ENCODE results near the gene PLEKHM1.
"Not testable (repeated sequence)": the region's sequence is repeated elsewhere in the genome, so short reads cannot be mapped to it uniquely, and the experiment has no call there.

PLEKHM1 gene

GRCh38 chr17:45461524-45462327, 28.8 kb downstream of the PLEKHM1 start:
- not testable (repeated sequence) for DNase-seq (ENCODE audit: low read depth, low spot score); H3K27me3 ChIP-seq (ENCODE audit: control insufficient read depth, insufficient read depth, low read length); H3K27ac ChIP-seq (ENCODE audit: low read length); H3K4me3 ChIP-seq (ENCODE audit: low read length); H3K36me3 ChIP-seq (ENCODE audit: control insufficient read depth, insufficient read depth, low read length); H3K9me3 ChIP-seq (ENCODE audit: control insufficient read depth, insufficient read depth, low read length); H3K4me1 ChIP-seq (ENCODE audit: control insufficient read depth, insufficient read depth, low read length)
- WGBS (ENCODE audit: insufficient coverage, insufficient read length): no CpG with 5 or more reads among the region's 8 CpGs

GRCh38 chr17:45460422-45460821, 30.1 kb downstream of the PLEKHM1 start:
- H3K27me3 ChIP-seq (ENCODE audit: control insufficient read depth, insufficient read depth, low read length); H3K4me1 ChIP-seq (ENCODE audit: control insufficient read depth, insufficient read depth, low read length); H3K9me3 ChIP-seq (ENCODE audit: control insufficient read depth, insufficient read depth, low read length); H3K27ac ChIP-seq (ENCODE audit: low read length); H3K4me3 ChIP-seq (ENCODE audit: low read length); H3K36me3 ChIP-seq (ENCODE audit: control insufficient read depth, insufficient read depth, low read length); DNase-seq (ENCODE audit: low read depth, low spot score): not testable (repeated sequence)
- WGBS (ENCODE audit: insufficient coverage, insufficient read length): no CpG with 5 or more reads among the region's 5 CpGs

GRCh38 chr17:45454341-45454740, 36.2 kb downstream of the PLEKHM1 start:
- not testable (repeated sequence) for H3K27ac ChIP-seq (ENCODE audit: low read length); H3K4me3 ChIP-seq (ENCODE audit: low read length); H3K27me3 ChIP-seq (ENCODE audit: control insufficient read depth, insufficient read depth, low read length); H3K9me3 ChIP-seq (ENCODE audit: control insufficient read depth, insufficient read depth, low read length); H3K4me1 ChIP-seq (ENCODE audit: control insufficient read depth, insufficient read depth, low read length); H3K36me3 ChIP-seq (ENCODE audit: control insufficient read depth, insufficient read depth, low read length); DNase-seq (ENCODE audit: low read depth, low spot score)
- WGBS (ENCODE audit: insufficient coverage, insufficient read length): no CpG with 5 or more reads among the region's 8 CpGs

GRCh38 chr17:45453731-45454130, 36.8 kb downstream of the PLEKHM1 start:
- no CpG with 5 or more reads among the region's 17 CpGs for WGBS (ENCODE audit: insufficient coverage, insufficient read length)
- not testable (repeated sequence) for H3K4me1 ChIP-seq (ENCODE audit: control insufficient read depth, insufficient read depth, low read length); DNase-seq (ENCODE audit: low read depth, low spot score); H3K4me3 ChIP-seq (ENCODE audit: low read length); H3K27ac ChIP-seq (ENCODE audit: low read length); H3K27me3 ChIP-seq (ENCODE audit: control insufficient read depth, insufficient read depth, low read length); H3K9me3 ChIP-seq (ENCODE audit: control insufficient read depth, insufficient read depth, low read length); H3K36me3 ChIP-seq (ENCODE audit: control insufficient read depth, insufficient read depth, low read length)

GRCh38 chr17:45453225-45453534, 37.3 kb downstream of the PLEKHM1 start:
- H3K9me3 ChIP-seq (ENCODE audit: control insufficient read depth, insufficient read depth, low read length); DNase-seq (ENCODE audit: low read depth, low spot score); H3K4me3 ChIP-seq (ENCODE audit: low read length); H3K4me1 ChIP-seq (ENCODE audit: control insufficient read depth, insufficient read depth, low read length); H3K27ac ChIP-seq (ENCODE audit: low read length); H3K27me3 ChIP-seq (ENCODE audit: control insufficient read depth, insufficient read depth, low read length); H3K36me3 ChIP-seq (ENCODE audit: control insufficient read depth, insufficient read depth, low read length): not testable (repeated sequence)
- no CpG with 5 or more reads among the region's 7 CpGs for WGBS (ENCODE audit: insufficient coverage, insufficient read length)

GRCh38 chr17:45452329-45453224, 37.9 kb downstream of the PLEKHM1 start:
- H3K4me1 ChIP-seq (ENCODE audit: control insufficient read depth, insufficient read depth, low read length); DNase-seq (ENCODE audit: low read depth, low spot score); H3K4me3 ChIP-seq (ENCODE audit: low read length); H3K27me3 ChIP-seq (ENCODE audit: control insufficient read depth, insufficient read depth, low read length); H3K9me3 ChIP-seq (ENCODE audit: control insufficient read depth, insufficient read depth, low read length); H3K27ac ChIP-seq (ENCODE audit: low read length); H3K36me3 ChIP-seq (ENCODE audit: control insufficient read depth, insufficient read depth, low read length): not testable (repeated sequence)
- WGBS (ENCODE audit: insufficient coverage, insufficient read length): no CpG with 5 or more reads among the region's 9 CpGs

GRCh38 chr17:45451660-45452059, 38.9 kb downstream of the PLEKHM1 start:
- not testable (repeated sequence) for H3K36me3 ChIP-seq (ENCODE audit: control insufficient read depth, insufficient read depth, low read length); H3K4me3 ChIP-seq (ENCODE audit: low read length); H3K27ac ChIP-seq (ENCODE audit: low read length); H3K27me3 ChIP-seq (ENCODE audit: control insufficient read depth, insufficient read depth, low read length); H3K4me1 ChIP-seq (ENCODE audit: control insufficient read depth, insufficient read depth, low read length); DNase-seq (ENCODE audit: low read depth, low spot score); H3K9me3 ChIP-seq (ENCODE audit: control insufficient read depth, insufficient read depth, low read length)
- WGBS (ENCODE audit: insufficient coverage, insufficient read length): no CpG with 5 or more reads among the region's 10 CpGs

GRCh38 chr17:45451131-45451530, 39.4 kb downstream of the PLEKHM1 start:
- H3K27ac ChIP-seq (ENCODE audit: low read length): no peak overlapping the region
- no peaks in the 10 kb centered on the region for H3K4me1 ChIP-seq (ENCODE audit: control insufficient read depth, insufficient read depth, low read length)
- no peaks in the 10 kb centered on the region for H3K27me3 ChIP-seq (ENCODE audit: control insufficient read depth, insufficient read depth, low read length)
- DNase-seq (ENCODE audit: low read depth, low spot score): no peak
- H3K9me3 ChIP-seq (ENCODE audit: control insufficient read depth, insufficient read depth, low read length): no peaks in the 10 kb centered on the region
- no peaks in the 10 kb centered on the region for H3K36me3 ChIP-seq (ENCODE audit: control insufficient read depth, insufficient read depth, low read length)
- WGBS (ENCODE audit: insufficient coverage, insufficient read length): no CpG with 5 or more reads among the region's 8 CpGs
- H3K4me3 ChIP-seq (ENCODE audit: low read length): no peak overlapping the region

GRCh38 chr17:45449708-45450329, 40.7 kb downstream of the PLEKHM1 start:
- not testable (repeated sequence) for H3K27ac ChIP-seq (ENCODE audit: low read length); H3K4me1 ChIP-seq (ENCODE audit: control insufficient read depth, insufficient read depth, low read length); H3K9me3 ChIP-seq (ENCODE audit: control insufficient read depth, insufficient read depth, low read length); H3K27me3 ChIP-seq (ENCODE audit: control insufficient read depth, insufficient read depth, low read length); H3K36me3 ChIP-seq (ENCODE audit: control insufficient read depth, insufficient read depth, low read length); H3K4me3 ChIP-seq (ENCODE audit: low read length); DNase-seq (ENCODE audit: low read depth, low spot score)
- no CpG with 5 or more reads among the region's 1 CpG for WGBS (ENCODE audit: insufficient coverage, insufficient read length)

GRCh38 chr17:45449260-45449659, 41.3 kb downstream of the PLEKHM1 start:
- H3K4me1 ChIP-seq (ENCODE audit: control insufficient read depth, insufficient read depth, low read length); DNase-seq (ENCODE audit: low read depth, low spot score); H3K9me3 ChIP-seq (ENCODE audit: control insufficient read depth, insufficient read depth, low read length); H3K36me3 ChIP-seq (ENCODE audit: control insufficient read depth, insufficient read depth, low read length); H3K27me3 ChIP-seq (ENCODE audit: control insufficient read depth, insufficient read depth, low read length); H3K4me3 ChIP-seq (ENCODE audit: low read length); H3K27ac ChIP-seq (ENCODE audit: low read length): not testable (repeated sequence)
- no CpG with 5 or more reads among the region's 1 CpG for WGBS (ENCODE audit: insufficient coverage, insufficient read length)

Measured in iPS DF 6.9 (cell line).